HEK293T (cell line): Measurements from ENCODE around the gene MCF2L.

Experiments
- ELF4 ChIP-seq: fragments of 450-650 bp; IDR thresholded peaks from 2 replicates; pipeline ENCODE4 v1.6.1; 2017; ENCODE audit warnings: antibody characterized with exemption
- FOXA1 ChIP-seq: fragments of 450-650 bp; IDR thresholded peaks from 2 replicates; pipeline ENCODE4 v1.6.1; 2016; ENCODE audit warnings: mild to moderate bottlenecking
- FOXK2 ChIP-seq: fragments of 450-650 bp; IDR thresholded peaks from 2 replicates; pipeline ENCODE4 v1.6.1; 2016; ENCODE audit warnings: mild to moderate bottlenecking
- FOXM1 ChIP-seq: fragments of 450-650 bp; IDR thresholded peaks from 2 replicates; pipeline ENCODE4 v1.6.1; 2017; ENCODE audit warnings: mild to moderate bottlenecking, borderline replicate concordance
- HDGF ChIP-seq: fragments of 450-650 bp; IDR thresholded peaks from 2 replicates; pipeline ENCODE4 v1.6.1; 2017; ENCODE audit warnings: antibody characterized with exemption, borderline replicate concordance
- L3MBTL2 ChIP-seq: fragments of 450-650 bp; conservative IDR thresholded peaks from 2 replicates; pipeline ENCODE4 v1.6.1; 2016; ENCODE audit warnings: mild to moderate bottlenecking
- NFRKB ChIP-seq: fragments of 450-650 bp; IDR thresholded peaks from 2 replicates; pipeline ENCODE4 v1.6.1; 2016; ENCODE audit warnings: mild to moderate bottlenecking, moderate library complexity
- PKNOX1 ChIP-seq: fragments of 450-650 bp; IDR thresholded peaks from 2 replicates; pipeline ENCODE4 v1.6.1; 2016
- SP1 ChIP-seq: fragments of 450-650 bp; IDR thresholded peaks from 2 replicates; pipeline ENCODE4 v1.6.1; 2017
- SUZ12 ChIP-seq: fragments of 450-650 bp; IDR thresholded peaks from 2 replicates; pipeline ENCODE4 v1.6.1; 2016; ENCODE audit warnings: mild to moderate bottlenecking

- TF ChIP-seq HDGF (no peak), ELF4 (no peak), PKNOX1 (no peak), FOXM1 (no peak), FOXA1 (no peak), SP1 (no peak), L3MBTL2 (no peak), FOXK2 (no peak), SUZ12 (no peak), NFRKB (no peak)
Measured at GRCh38 chr13:113013878-113014751, 45.1 kb downstream of the MCF2L start.
